K562 (cell line): Measurements from ENCODE around the gene SNX19. TPM values are rescaled to one million over a fixed set of nuclear protein-coding genes. Genes with fewer than 3 reads are reported as not detected.

Source experiments
- ATAC-seq: fragments of 200-7000 bp; cut with Tn5 transposase; 3 replicates; pipeline ENCODE4 v1.9.1; 2020; ENCODE audit warnings: moderate library complexity
- BruUV-seq: library from RNA; stranded (reverse); fragments of 400-500 nt; replicated peaks from 2 replicates; lab custom pipeline; 2021; lab: Mats Ljungman, UMichigan
- CTCF ChIA-PET: fragments of 300-600 bp; formaldehyde crosslinking; extraction: SDS; loops from one replicate; lab custom pipeline; 2021; ENCODE audit warnings: low intra/inter-chr PET ratio; lab: Yijun Ruan, JAX
- POLR2A ChIA-PET: fragments of 300-600, 350-650 bp; sonication (Branson Sonifier 250); formaldehyde crosslinking; extraction: SDS; loops from one replicate; lab custom pipeline; 2021; ENCODE audit warnings: antibody characterized with exemption, inconsistent platforms; lab: Yijun Ruan, JAX
- DNase-seq, 4 experiments: peaks; one replicate each; pipeline versions ENCODE4 v3.0.0 to v3.0.0-alpha.2; 2011 to 2018; ENCODE audit warnings: low spot score in 3 of 4, mixed read lengths in 3 of 4; ENCODE audit errors: extremely low read depth in 1 of 4
- FAIRE-seq: peaks from 2 replicates; lab custom pipeline; 2011; peaks lifted over from hg19 to GRCh38; lab: Jason Lieb, UNC
- H2AFZ ChIP-seq: 2 replicates; pipeline ENCODE4 v1.6.0; 2011; ENCODE audit warnings: low read depth, low read length, control low read depth, inconsistent platforms
- H3K27ac ChIP-seq: fragments of 200-600 bp; 3 replicates; pipeline ENCODE4 v1.8.0; 2011; ENCODE audit warnings: low read depth, mild to moderate bottlenecking, control low read depth, inconsistent platforms, low read length, moderate library complexity, mixed read lengths; ENCODE audit errors: extremely low read depth
- H3K27me3 ChIP-seq, 2 experiments: fragments of 300-600 bp in 1 of 2; 2 replicates in 1 of 2; 3 replicates in 1 of 2; pipeline versions ENCODE4 v1.6.0 to v1.8.0; 2011; ENCODE audit warnings: inconsistent platforms in 2 of 2, low read length in 2 of 2, mild to moderate bottlenecking in 1 of 2, mixed read lengths in 1 of 2, moderate library complexity in 1 of 2; ENCODE audit not compliant: control insufficient read depth in 2 of 2, insufficient read depth in 2 of 2
- H3K36me3 ChIP-seq: fragments of 300-600 bp; 3 replicates; pipeline ENCODE4 v1.8.0; 2011; ENCODE audit warnings: mild to moderate bottlenecking, low read length, inconsistent platforms; ENCODE audit not compliant: control insufficient read depth, insufficient read depth
- H3K4me1 ChIP-seq, 2 experiments: fragments of 200-600 bp in 1 of 2; replicated peaks in 1 of 2; 2 replicates in 1 of 2; 3 replicates in 1 of 2; pipeline versions ENCODE4 v1.5.1 to v1.8.0; 2011; ENCODE audit warnings: inconsistent platforms in 2 of 2, low read length in 2 of 2, mild to moderate bottlenecking in 1 of 2, mixed read lengths in 1 of 2, moderate library complexity in 1 of 2; ENCODE audit not compliant: control insufficient read depth in 2 of 2, insufficient read depth in 2 of 2
- H3K4me2 ChIP-seq: 2 replicates; pipeline ENCODE4 v1.6.1; 2011; ENCODE audit warnings: low read length, control low read depth, inconsistent platforms, mixed read lengths; ENCODE audit not compliant: insufficient read depth
- H3K4me3 ChIP-seq: fragments of 200-600 bp; sonication (generic), shearing (Covaris generic); 2 replicates; pipeline ENCODE4 v1.5.1; 2016; ENCODE audit warnings: control low read depth, inconsistent platforms
- H3K79me2 ChIP-seq: fragments of 200-600 bp; 3 replicates; pipeline ENCODE4 v1.8.0; 2011; ENCODE audit warnings: low read length, inconsistent platforms; ENCODE audit not compliant: control insufficient read depth, insufficient read depth
- H3K9ac ChIP-seq, 2 experiments: 2 replicates each; pipeline versions ENCODE4 v1.6.0 to v1.6.1; 2011; ENCODE audit warnings: low read depth in 2 of 2, low read length in 2 of 2, control low read depth in 1 of 2, inconsistent platforms in 1 of 2, mild to moderate bottlenecking in 1 of 2, mixed read lengths in 1 of 2; ENCODE audit not compliant: insufficient read depth in 1 of 2
- H3K9me1 ChIP-seq: one replicate; pipeline ENCODE4 v1.6.0; 2011; ENCODE audit warnings: inconsistent platforms, mild to moderate bottlenecking, low read length, moderate library complexity; ENCODE audit not compliant: control insufficient read depth, insufficient read depth
- H3K9me3 ChIP-seq: replicated peaks from 2 replicates; pipeline ENCODE4 v1.5.1; 2011; ENCODE audit warnings: low read depth, low read length, inconsistent platforms; ENCODE audit not compliant: control insufficient read depth, insufficient read depth
- H4K20me1 ChIP-seq: replicated peaks from 2 replicates; pipeline ENCODE4 v1.6.1; 2011; ENCODE audit warnings: low read length, inconsistent platforms, mixed read lengths; ENCODE audit not compliant: control insufficient read depth, insufficient read depth
- CBX2 ChIP-seq: fragments of 200-600 bp; sonication (generic); IDR thresholded peaks from one replicate; pipeline ENCODE4 v1.6.1; 2012; ENCODE audit warnings: mild to moderate bottlenecking, low read length, inconsistent platforms; ENCODE audit not compliant: insufficient read depth, poor library complexity, severe bottlenecking
- MBD1 ChIP-seq: fragments of 250-450 bp; sonication (Bioruptor Pico); IDR thresholded peaks from 2 replicates; pipeline ENCODE4 v1.8.0; 2022; ENCODE audit warnings: inconsistent platforms
- MCM5 ChIP-seq: fragments of 450-650 bp; IDR thresholded peaks from 2 replicates; pipeline ENCODE4 v1.6.1; 2016; ENCODE audit warnings: low read depth
- PHB2 ChIP-seq: fragments of 450-650 bp; IDR thresholded peaks from 2 replicates; pipeline ENCODE4 v1.6.1; 2017; ENCODE audit warnings: low read depth
- PRDM10 ChIP-seq: fragments of 450-650 bp; IDR thresholded peaks from 2 replicates; pipeline ENCODE4 v1.6.1; 2018; ENCODE audit not compliant: partially characterized antibody
- RBM39 ChIP-seq: fragments of 200-400 bp; formaldehyde crosslinking; optimal IDR thresholded peaks from 2 replicates; pipeline ENCODE3; 2018; ENCODE audit warnings: low read depth, low read length
- SNIP1 ChIP-seq: fragments of 450-650 bp; IDR thresholded peaks from 2 replicates; pipeline ENCODE4 v1.7.1; 2017; ENCODE audit warnings: low read depth, mild to moderate bottlenecking
- TAF9B ChIP-seq: fragments of 450-650 bp; IDR thresholded peaks from 2 replicates; pipeline ENCODE4 v1.6.1; 2018; ENCODE audit warnings: mild to moderate bottlenecking; ENCODE audit not compliant: partially characterized antibody
- TCF15 ChIP-seq: fragments of 250-450 bp; sonication (Bioruptor Pico); IDR thresholded peaks from 2 replicates; pipeline ENCODE4 v1.8.0; 2022; ENCODE audit warnings: moderate library complexity, mild to moderate bottlenecking, inconsistent platforms
- WGBS: fragments of 100-300 bp; shearing (Covaris generic); methylation state at CpG from one replicate; pipeline ENCODE4 v1.1.6; 2016; ENCODE audit warnings: low coverage, mixed read lengths; ENCODE audit not compliant: insufficient coverage; ENCODE audit errors: missing lambda C conversion rate; 5-methylcytosine and 5-hydroxymethylcytosine counted together
- in situ Hi-C: fragments of 300-500 bp; cut with MboI; formaldehyde crosslinking; loops from 4 replicates; pipeline ENCODE4 v1.15.0; 2018; ENCODE audit warnings: inconsistent platforms, mixed read lengths
- intact Hi-C: fragments of 100-400 bp; cut with micrococcal nuclease; formaldehyde crosslinking; loops from 2 replicates; pipeline ENCODE4 v1.14.2; 2022
- polyA plus RNA-seq, 8 experiments: library from polyadenylated mRNA; depleted of rRNA in 4 of 8; stranded (reverse) in 5 of 8; unstranded in 3 of 8; fragments of >200 nt; fragmentation: Nextera tagmentation in 2 of 8; fragmentation: Illumina TruSeq in 1 of 8; extraction: Ambion mirVana in 2 of 8; extraction: Trizol in 1 of 8; gene quantifications; 2 replicates each; pipeline versions ENCODE4 v1.2.1 to v1.2.3, GENCODE V29; 2011 to 2014; ENCODE audit warnings: inconsistent platforms in 1 of 8, missing spikeins in 1 of 8
- total RNA-seq, 7 experiments: library from RNA; depleted of rRNA in 6 of 7; stranded (reverse); fragments of >200 nt in 6 of 7; fragmentation: Illumina TruSeq in 2 of 7; extraction: Trizol in 2 of 7; gene quantifications; 2 replicates each; pipeline versions ENCODE4 v1.2.1 to v1.2.3, GENCODE V29; 2011 to 2021; ENCODE audit warnings: low replicate concordance in 1 of 7
- TF ChIP-seq, protein P1 (sequence below): sonication (generic); formaldehyde crosslinking; IDR thresholded peaks from 2 replicates; pipeline ENCODE4 v1.8.1; 2022; ENCODE audit warnings: missing genetic modification reagents
- TF ChIP-seq, protein P2 (sequence below): fragments of 450-650 bp; formaldehyde crosslinking; conservative IDR thresholded peaks from 2 replicates; pipeline ENCODE4 v1.4.0; 2022; ENCODE audit warnings: mild to moderate bottlenecking, missing genetic modification characterization

The SNX19 gene
- total and polyA plus RNA-seq, 9 of the 15 experiments (the other 6 are each of a cell fraction or from before 2014, with no cell fraction given), result 2.2 to 31.3 (median 19.6) TPM

GRCh38 chr11:130890039-130890745 lies 26.1 kb downstream of the SNX19 start (continued):
- TF ChIP-seq MBD1 (CRISPR knock-in tag), result no peak
- no peak for TF ChIP-seq PRDM10
- TF ChIP-seq, all 486 proteins: peak for 0

- in situ Hi-C loops, result no loop called here
- no peak overlapping the region for H3K27ac ChIP-seq
- DNase-seq, result no peak
- ATAC-seq, result no peak
- H3K36me3 ChIP-seq, result peaks cover 68% of the 10 kb centered on the region
- BruUV-seq, result no TSS peak
- no peaks in the 10 kb centered on the region for H3K27me3 ChIP-seq
- ChIA-PET CTCF (interaction anchor here (3.8 kb wide), 1 partner anchor 454 kb away, joined by 9 read pairs; no protein-coding TSS in a partner anchor), POLR2A (interaction anchor here (1.1 kb wide), 1 partner anchor 447 kb away, joined by 3 read pairs; no protein-coding TSS in a partner anchor)
- H2AFZ ChIP-seq, result no peak overlapping the region
- H3K4me3 ChIP-seq, result no peak overlapping the region
- intact Hi-C loops, result no loop called here
- H3K9me3 ChIP-seq, result no peaks in the 10 kb centered on the region
- H3K4me1 ChIP-seq, result no peaks in the 10 kb centered on the region
- H3K9me1 ChIP-seq, result no peaks in the 10 kb centered on the region
- no peaks in the 10 kb centered on the region for H3K79me2 ChIP-seq
- WGBS, result 88% methylated on average over 3 of the region's 3 CpGs
- H4K20me1 ChIP-seq, result no peaks in the 10 kb centered on the region
- no peak overlapping the region for H3K9ac ChIP-seq
- no peak overlapping the region for H3K4me2 ChIP-seq
- no peak for FAIRE-seq
- TF ChIP-seq MCM5 (no peak), RBM39 (no peak), SNIP1 (no peak), TAF9B (no peak), PHB2 (no peak), TCF15 (CRISPR knock-in tag) (no peak), CBX2 (no peak)
- TF ChIP-seq, protein P1, sequence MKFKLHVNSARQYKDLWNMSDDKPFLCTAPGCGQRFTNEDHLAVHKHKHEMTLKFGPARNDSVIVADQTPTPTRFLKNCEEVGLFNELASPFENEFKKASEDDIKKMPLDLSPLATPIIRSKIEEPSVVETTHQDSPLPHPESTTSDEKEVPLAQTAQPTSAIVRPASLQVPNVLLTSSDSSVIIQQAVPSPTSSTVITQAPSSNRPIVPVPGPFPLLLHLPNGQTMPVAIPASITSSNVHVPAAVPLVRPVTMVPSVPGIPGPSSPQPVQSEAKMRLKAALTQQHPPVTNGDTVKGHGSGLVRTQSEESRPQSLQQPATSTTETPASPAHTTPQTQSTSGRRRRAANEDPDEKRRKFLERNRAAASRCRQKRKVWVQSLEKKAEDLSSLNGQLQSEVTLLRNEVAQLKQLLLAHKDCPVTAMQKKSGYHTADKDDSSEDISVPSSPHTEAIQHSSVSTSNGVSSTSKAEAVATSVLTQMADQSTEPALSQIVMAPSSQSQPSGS (CRISPR knock-in tag), result no peak
- TF ChIP-seq, protein P2, sequence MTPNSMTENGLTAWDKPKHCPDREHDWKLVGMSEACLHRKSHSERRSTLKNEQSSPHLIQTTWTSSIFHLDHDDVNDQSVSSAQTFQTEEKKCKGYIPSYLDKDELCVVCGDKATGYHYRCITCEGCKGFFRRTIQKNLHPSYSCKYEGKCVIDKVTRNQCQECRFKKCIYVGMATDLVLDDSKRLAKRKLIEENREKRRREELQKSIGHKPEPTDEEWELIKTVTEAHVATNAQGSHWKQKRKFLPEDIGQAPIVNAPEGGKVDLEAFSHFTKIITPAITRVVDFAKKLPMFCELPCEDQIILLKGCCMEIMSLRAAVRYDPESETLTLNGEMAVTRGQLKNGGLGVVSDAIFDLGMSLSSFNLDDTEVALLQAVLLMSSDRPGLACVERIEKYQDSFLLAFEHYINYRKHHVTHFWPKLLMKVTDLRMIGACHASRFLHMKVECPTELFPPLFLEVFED (CRISPR knock-in tag), result no peak
Observed at GRCh38 chr11:130888790-130889189, 27.5 kb downstream of the SNX19 start.
